Body of pancreas (tissue), 4 donors: ENCODE measurements around the gene SLC35D2.

Experiments
- CTCF ChIP-seq, 7 experiments: fragments of 450-650 bp in 4 of 7; fragments of 200-600 bp in 3 of 7; sonication (generic) in 3 of 7; IDR thresholded peaks; one replicate each; pipeline ENCODE4 v1.5.1; 2016 to 2019; ENCODE audit warnings: antibody characterized with exemption in 7 of 7
- POLR2A ChIP-seq, 3 donors: fragments of 450-650 bp; IDR thresholded peaks; one replicate each; pipeline ENCODE4 v1.6.1; 2016; ENCODE audit warnings: antibody characterized with exemption in 3 of 3, mild to moderate bottlenecking in 2 of 3

- no peak for TF ChIP-seq CTCF (IDR thresholded peaks at IDR 0.05)
- TF ChIP-seq POLR2A (IDR thresholded peaks at IDR 0.05): no peak
These were observed 40.8 kb downstream of the SLC35D2 start for GRCh38 chr9:96342571-96343245.
